Tibial nerve (tissue), 4 donors: ENCODE measurements around the gene TPM1.

Experiments used
- EP300 ChIP-seq, 2 donors: sonication (generic); formaldehyde crosslinking; IDR thresholded peaks; one replicate each; pipeline ENCODE4 v1.6.1; 2017; ENCODE audit warnings: antibody characterized with exemption in 2 of 2, mild to moderate bottlenecking in 1 of 2
- TF ChIP-seq, protein P1 (sequence below), 5 experiments: fragments of 200-600 bp in 3 of 5; fragments of 450-650 bp in 2 of 5; sonication (generic) in 3 of 5; IDR thresholded peaks; one replicate each; pipeline ENCODE4 v1.5.1; 2016 to 2019; ENCODE audit warnings: antibody characterized with exemption in 5 of 5, mild to moderate bottlenecking in 3 of 5, moderate library complexity in 2 of 5

DNA sequence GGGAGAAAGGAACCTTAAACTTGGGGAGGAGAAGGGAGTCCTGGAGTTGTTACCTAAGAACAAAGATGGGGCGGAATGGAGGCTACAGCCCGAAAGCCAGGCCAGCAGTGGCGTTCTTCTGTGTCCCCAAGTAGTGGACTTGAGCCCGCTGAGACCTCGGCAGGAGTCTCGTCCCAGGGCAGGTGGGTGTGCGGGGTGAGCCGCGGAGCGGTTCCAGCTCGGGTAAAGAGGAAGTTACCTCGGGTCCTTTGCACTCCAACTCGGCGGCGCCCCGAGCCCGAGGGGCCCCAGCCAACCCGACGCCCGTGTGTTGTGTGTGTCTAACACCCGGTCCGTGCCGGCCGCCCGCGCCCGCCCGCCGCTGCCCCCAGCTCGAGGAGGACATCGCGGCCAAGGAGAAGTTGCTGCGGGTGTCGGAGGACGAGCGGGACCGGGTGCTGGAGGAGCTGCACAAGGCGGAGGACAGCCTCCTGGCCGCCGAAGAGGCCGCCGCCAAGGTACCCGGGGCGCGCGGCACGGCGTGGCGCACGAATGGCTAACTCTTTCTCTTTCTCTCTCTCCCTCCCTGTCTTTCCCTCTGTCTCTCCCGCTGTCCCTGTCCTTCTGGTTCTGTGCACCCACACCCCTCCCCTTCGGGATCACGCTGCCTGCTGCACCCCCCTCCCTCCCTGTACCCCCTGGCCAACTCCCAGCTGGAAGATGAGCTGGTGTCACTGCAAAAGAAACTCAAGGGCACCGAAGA lies 959 bp downstream of the TPM1 start:
- TF ChIP-seq, protein P1, sequence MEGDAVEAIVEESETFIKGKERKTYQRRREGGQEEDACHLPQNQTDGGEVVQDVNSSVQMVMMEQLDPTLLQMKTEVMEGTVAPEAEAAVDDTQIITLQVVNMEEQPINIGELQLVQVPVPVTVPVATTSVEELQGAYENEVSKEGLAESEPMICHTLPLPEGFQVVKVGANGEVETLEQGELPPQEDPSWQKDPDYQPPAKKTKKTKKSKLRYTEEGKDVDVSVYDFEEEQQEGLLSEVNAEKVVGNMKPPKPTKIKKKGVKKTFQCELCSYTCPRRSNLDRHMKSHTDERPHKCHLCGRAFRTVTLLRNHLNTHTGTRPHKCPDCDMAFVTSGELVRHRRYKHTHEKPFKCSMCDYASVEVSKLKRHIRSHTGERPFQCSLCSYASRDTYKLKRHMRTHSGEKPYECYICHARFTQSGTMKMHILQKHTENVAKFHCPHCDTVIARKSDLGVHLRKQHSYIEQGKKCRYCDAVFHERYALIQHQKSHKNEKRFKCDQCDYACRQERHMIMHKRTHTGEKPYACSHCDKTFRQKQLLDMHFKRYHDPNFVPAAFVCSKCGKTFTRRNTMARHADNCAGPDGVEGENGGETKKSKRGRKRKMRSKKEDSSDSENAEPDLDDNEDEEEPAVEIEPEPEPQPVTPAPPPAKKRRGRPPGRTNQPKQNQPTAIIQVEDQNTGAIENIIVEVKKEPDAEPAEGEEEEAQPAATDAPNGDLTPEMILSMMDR (IDR thresholded peaks at IDR 0.05) = no peak
- TF ChIP-seq EP300 (IDR thresholded peaks at IDR 0.05) = no peak
